Brain pericyte (primary cell): Measurements from ENCODE around the gene CDC42EP1.
"Not testable (repeated sequence)": the region's sequence is repeated elsewhere in the genome, so short reads cannot be mapped to it uniquely, and the experiment has no call there.

ENCODE experiments used
- DNase-seq: peaks from one replicate; pipeline ENCODE4 v3.0.0-alpha.2; 2012; ENCODE audit warnings: low read depth, low spot score

CDC42EP1 gene

GRCh38 chr22:37533995-37534394 is 26.3 kb upstream of the CDC42EP1 start:
- DNase-seq = peak; percentile 58

GRCh38 chr22:37534445-37534844 is 25.8 kb upstream of the CDC42EP1 start:
- no peak for DNase-seq

DNA sequence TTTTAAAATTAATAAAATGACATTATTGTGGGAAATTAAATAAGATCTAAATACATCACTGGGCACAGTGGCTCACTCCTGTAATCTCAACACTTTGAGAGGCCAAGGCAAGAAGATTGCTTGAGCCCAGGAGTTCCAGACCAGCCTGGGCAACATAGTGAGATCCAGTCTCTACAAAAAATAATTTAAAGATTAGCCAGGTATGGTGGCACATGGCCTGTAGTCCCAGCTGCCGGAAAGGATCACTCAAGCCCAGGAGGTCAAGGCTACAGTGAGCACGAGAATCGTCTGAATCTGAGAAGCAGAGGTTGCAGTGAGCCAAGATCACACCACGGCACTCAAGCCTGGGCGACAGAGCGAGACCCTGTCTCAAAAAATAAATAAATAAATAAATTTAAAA is 25.1 kb upstream of the CDC42EP1 start:
- DNase-seq = no peak

DNA sequence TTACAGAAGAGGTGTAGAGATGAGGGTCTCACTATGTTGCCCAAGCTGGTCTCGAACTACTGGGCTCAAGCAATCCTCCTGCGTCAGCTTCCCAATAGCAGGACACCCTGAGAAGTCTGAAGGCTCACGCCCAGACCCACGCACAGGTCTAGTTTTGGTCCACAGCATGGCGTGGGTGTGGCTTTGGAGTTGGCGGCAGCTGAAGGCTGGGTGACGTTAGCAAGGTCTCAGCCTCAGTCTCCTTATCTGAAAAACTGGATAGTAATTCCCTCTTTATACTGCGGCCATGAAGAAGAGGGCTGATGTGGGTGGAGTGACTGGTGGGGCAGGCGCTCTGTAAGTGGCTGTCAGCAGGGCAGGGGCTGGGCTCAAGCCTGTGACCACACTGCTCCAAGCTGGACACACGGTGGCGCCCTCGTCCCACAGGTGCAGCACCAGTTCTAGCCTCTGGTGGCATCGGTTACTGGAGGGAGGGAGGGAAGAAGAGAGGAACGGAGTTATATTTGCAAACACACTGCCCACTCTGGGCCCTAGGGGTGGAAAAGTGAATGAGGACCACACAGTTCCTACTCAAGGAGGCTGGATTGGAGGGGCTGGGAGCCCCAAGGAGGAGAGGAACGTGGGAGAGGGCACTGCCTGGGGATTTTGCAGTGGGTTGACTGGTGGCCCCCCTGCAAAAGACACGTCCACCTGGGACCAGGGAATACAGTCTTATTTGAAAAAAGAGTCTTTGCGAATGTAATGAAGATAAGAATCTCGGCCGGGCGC is 21.5 kb upstream of the CDC42EP1 start:
- DNase-seq = peak; percentile 81

DNA sequence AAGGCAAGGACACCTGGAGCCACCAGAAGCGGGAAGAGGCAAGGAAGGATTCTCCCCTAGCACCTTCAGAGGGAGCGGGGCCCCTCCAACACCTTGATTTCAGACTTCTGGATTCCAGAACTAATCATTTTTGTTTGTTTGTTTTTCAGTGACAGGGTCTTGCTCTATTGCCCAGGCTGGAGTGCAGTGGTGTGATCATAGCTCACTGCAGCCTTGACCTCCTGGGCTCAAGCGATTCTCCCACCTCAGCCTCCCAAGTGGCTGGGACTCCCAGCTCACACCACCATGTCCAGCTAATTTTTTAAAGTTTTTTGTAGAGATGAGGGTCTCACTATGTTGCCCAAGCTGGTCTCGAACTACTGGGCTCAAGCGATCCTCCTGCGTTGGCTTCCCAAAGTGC is 20.5 kb upstream of the CDC42EP1 start:
- DNase-seq = not testable (repeated sequence)

- not testable (repeated sequence) for DNase-seq
These were observed 17.9 kb upstream of the CDC42EP1 start for GRCh38 chr22:37542416-37542815.

GRCh38 chr22:37542959-37543358 is 17.3 kb upstream of the CDC42EP1 start:
- no peak for DNase-seq

- no peak for DNase-seq
These were observed 15.2 kb upstream of the CDC42EP1 start for GRCh38 chr22:37544955-37545702.

DNA sequence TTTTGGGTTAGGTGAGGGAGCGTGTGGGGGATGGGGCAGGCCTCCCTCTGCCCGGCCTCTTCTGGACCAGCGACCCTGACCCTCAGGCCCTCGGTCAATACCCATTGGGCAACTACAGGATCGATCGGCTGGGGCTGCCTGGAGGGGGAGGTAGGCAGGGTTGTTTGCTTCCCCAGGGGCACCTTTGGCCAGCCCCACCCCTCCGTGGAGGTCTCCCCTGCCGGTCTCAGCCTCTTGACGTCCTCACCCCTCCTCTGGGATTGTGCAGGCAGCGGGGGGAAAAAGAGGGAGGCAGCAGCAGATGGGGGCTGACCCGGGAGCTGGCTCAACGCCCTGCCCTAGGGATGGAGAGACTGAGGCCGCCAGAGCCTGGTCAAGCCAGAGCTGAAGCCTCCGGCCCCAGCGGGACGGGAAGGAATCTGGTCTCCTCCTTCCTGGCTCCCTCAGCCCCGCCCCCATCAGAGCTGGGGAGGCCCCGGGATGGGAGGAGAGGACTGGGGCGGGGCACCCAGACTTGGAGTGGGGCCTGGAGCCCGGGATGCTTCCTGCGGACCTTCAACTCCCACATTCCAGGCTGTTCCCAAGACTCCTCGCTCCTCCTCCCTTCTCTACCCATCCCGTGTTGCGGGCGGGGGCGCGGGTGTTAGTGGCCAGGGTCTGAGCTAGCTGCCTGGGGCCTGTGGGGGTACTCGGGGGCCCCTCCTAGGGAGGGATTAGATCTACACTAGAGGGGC is 14.4 kb upstream of the CDC42EP1 start:
- peak; percentile 95 for DNase-seq

- DNase-seq = no peak
These were observed 13.6 kb upstream of the CDC42EP1 start for GRCh38 chr22:37546437-37547250.

DNA sequence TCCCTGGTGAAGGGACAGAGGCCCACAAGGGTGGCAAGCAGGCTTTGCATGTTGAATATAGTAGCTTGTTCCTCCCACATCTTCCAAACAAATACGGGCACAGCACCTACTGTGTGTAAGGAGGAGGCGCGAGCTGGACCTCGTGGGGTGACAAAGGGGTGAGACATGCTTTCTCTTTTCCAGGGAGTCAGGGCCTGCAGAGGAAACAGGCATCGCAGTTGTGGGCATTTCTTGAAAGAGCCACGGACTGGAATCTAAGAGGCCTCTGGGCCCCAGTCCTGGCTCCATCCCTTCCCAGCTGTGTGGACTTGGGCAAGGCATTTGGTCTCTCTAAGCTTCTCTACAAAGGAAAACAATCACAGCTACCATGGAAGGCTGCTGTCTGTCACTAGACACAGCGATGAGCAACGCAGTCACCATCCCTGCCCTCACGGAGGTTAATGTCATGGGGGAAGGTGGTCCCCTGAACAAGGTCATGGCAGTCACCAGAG is 13.0 kb upstream of the CDC42EP1 start:
- DNase-seq = no peak

GRCh38 chr22:37549704-37550059 is 10.6 kb upstream of the CDC42EP1 start:
- DNase-seq = peak; percentile 77

DNA sequence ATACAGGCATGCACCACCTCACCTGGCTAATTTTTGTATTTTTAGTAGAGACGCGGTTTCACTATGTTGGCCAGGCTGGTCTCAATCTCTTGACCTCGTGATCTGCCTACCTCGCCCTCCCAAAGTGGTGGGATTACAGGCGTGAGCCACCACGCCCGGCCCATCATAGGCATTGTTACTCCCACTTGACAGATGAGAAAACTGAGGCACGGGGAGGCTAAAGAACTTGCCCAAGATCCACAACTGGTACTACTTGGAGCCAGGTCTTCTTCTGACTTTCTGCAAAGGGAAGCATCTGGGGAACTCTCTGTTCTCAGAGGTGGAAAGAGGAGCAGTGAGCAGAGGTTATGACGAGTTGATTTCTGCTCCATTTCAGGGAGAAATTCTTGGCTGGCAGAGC is 9.4 kb upstream of the CDC42EP1 start:
- DNase-seq = not testable (repeated sequence)

DNA sequence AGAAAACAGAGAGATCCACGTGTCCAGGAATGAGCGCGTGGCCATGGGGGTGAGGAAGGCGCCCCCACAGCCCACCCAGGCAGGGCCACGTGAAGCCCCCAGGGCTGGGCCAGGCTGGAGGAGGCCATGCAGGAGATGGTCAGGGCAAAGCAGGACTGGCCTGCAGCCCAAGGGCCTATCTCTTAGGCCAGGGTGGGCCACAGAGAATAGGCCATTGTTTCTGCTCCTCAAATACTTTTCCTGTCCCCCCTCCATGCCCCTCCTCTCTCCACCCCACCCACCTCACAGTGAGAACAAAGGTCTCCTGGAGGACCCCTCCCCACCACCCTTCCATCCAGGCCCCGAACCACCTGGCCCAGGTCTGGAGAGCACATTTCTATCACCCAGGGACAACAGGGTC is 8.3 kb upstream of the CDC42EP1 start:
- no peak for DNase-seq

GRCh38 chr22:37552524-37553163 is 7.6 kb upstream of the CDC42EP1 start:
- DNase-seq = no peak

DNA sequence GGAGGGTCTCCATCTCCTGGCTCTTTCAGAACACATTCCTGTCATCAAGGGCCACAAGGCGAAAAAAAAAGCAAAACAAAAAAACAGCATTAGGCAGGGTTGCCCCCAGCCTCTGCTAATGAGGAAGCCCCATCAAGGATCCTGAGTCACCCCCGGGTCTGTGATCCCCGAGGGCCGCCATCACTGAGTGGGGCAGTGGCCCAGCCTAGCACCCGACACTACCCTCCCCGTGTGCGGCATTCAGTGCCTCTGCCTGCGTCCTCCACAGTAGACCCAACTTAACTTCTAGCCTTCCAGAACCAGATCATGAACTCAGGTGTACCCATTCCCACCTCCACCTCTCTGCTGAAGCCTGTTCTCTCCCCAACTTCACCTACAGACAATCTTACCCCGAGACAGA is 6.6 kb upstream of the CDC42EP1 start:
- DNase-seq = no peak

- no peak for DNase-seq
These were observed 5.3 kb upstream of the CDC42EP1 start for GRCh38 chr22:37555029-37555428.

DNA sequence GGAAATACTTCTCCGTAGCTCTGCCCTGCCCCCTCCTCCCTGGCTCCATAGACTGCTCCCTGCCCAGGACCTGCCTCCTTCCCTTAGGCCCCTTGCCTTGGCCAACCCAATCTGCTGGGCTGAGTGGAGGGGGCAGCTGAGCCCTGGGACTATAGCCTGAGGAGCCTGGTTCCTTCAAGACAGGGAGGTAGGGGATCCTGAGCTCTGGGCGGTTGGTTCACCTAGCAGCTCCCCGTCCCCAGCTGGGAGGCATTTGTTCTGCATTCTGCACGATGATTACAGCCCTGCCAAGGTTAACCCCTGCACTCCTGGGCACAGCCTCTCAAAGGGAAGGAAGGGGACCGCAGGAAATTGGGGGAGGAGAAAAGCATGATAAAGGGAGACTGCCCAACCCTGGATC is 3.6 kb upstream of the CDC42EP1 start:
- DNase-seq = no peak

DNA sequence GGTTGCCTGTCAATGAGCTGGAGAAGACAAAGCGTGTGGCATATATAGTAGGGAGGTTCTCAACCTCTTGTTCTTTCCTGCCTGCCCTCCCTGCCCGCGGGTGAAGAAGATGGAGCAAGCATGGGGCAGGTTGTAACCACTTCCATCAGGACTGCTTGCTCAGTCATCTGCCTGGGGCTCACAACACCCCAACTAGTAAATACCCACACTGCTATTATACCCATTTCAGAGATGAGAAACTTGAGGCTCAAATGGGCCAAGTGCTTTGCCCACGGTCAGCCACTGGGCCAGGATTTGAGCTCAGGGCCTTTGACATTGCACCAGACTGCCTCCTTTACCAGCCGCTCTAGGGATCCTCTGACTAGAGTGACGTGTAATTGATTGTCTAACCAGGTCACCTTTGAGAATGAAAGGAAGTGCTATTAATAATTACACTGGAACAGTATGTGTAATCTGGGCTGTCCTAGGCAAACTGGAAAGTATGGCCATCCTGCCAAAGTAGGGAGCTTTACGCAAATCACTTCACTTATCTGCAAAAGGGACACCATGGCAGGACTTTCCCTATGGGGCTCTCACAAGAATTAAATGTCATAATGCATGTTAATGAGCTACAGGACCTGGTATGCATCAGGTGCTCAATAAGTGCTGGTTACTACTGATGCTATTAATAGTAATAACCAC is 2.8 kb upstream of the CDC42EP1 start:
- DNase-seq = no peak

DNA sequence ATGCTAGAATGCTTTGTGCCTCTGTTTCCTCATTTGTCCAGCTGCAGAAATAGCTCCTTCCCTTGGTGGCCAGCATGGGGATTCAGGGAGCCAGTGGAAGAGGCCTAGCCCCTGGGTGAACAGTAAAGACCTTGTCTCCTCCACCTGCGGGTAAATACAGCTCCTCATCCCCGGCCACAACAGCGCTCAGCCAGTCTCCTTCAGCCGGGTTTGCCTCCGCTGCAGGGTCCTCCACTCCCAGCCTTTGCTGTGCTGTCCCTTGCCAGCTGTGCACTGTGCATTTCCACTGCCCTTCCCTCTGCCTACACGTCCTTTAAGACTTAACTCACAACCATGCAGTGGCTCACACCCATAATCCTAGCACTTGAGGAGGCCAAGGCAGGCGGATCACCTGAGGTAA is 1.5 kb upstream of the CDC42EP1 start:
- DNase-seq = no peak
